K562 (cell line): Measurements from ENCODE around the gene TF. TPM values are rescaled to one million over a fixed set of nuclear protein-coding genes. Genes with fewer than 3 reads are reported as not detected.

Experiments used
- ATAC-seq: fragments of 200-7000 bp; cut with Tn5 transposase; 3 replicates; pipeline ENCODE4 v1.9.1; 2020; ENCODE audit warnings: moderate library complexity
- BruUV-seq: library from RNA; stranded (reverse); fragments of 400-500 nt; replicated peaks from 2 replicates; lab custom pipeline; 2021; lab: Mats Ljungman, UMichigan
- CTCF ChIA-PET: fragments of 300-600 bp; formaldehyde crosslinking; extraction: SDS; loops from one replicate; lab custom pipeline; 2021; ENCODE audit warnings: low intra/inter-chr PET ratio; lab: Yijun Ruan, JAX
- POLR2A ChIA-PET: fragments of 300-600, 350-650 bp; sonication (Branson Sonifier 250); formaldehyde crosslinking; extraction: SDS; loops from one replicate; lab custom pipeline; 2021; ENCODE audit warnings: antibody characterized with exemption, inconsistent platforms; lab: Yijun Ruan, JAX
- DNase-seq, 4 experiments: peaks; one replicate each; pipeline versions ENCODE4 v3.0.0 to v3.0.0-alpha.2; 2011 to 2018; ENCODE audit warnings: low spot score in 3 of 4, mixed read lengths in 3 of 4; ENCODE audit errors: extremely low read depth in 1 of 4
- FAIRE-seq: peaks from 2 replicates; lab custom pipeline; 2011; peaks lifted over from hg19 to GRCh38; lab: Jason Lieb, UNC
- H2AFZ ChIP-seq: 2 replicates; pipeline ENCODE4 v1.6.0; 2011; ENCODE audit warnings: low read depth, low read length, control low read depth, inconsistent platforms
- H3K27ac ChIP-seq: fragments of 200-600 bp; 3 replicates; pipeline ENCODE4 v1.8.0; 2011; ENCODE audit warnings: low read depth, mild to moderate bottlenecking, control low read depth, inconsistent platforms, low read length, moderate library complexity, mixed read lengths; ENCODE audit errors: extremely low read depth
- H3K27me3 ChIP-seq, 2 experiments: fragments of 300-600 bp in 1 of 2; 2 replicates in 1 of 2; 3 replicates in 1 of 2; pipeline versions ENCODE4 v1.6.0 to v1.8.0; 2011; ENCODE audit warnings: inconsistent platforms in 2 of 2, low read length in 2 of 2, mild to moderate bottlenecking in 1 of 2, mixed read lengths in 1 of 2, moderate library complexity in 1 of 2; ENCODE audit not compliant: control insufficient read depth in 2 of 2, insufficient read depth in 2 of 2
- H3K36me3 ChIP-seq: fragments of 300-600 bp; 3 replicates; pipeline ENCODE4 v1.8.0; 2011; ENCODE audit warnings: mild to moderate bottlenecking, low read length, inconsistent platforms; ENCODE audit not compliant: control insufficient read depth, insufficient read depth
- H3K4me1 ChIP-seq, 2 experiments: fragments of 200-600 bp in 1 of 2; replicated peaks in 1 of 2; 2 replicates in 1 of 2; 3 replicates in 1 of 2; pipeline versions ENCODE4 v1.5.1 to v1.8.0; 2011; ENCODE audit warnings: inconsistent platforms in 2 of 2, low read length in 2 of 2, mild to moderate bottlenecking in 1 of 2, mixed read lengths in 1 of 2, moderate library complexity in 1 of 2; ENCODE audit not compliant: control insufficient read depth in 2 of 2, insufficient read depth in 2 of 2
- H3K4me2 ChIP-seq: 2 replicates; pipeline ENCODE4 v1.6.1; 2011; ENCODE audit warnings: low read length, control low read depth, inconsistent platforms, mixed read lengths; ENCODE audit not compliant: insufficient read depth
- H3K4me3 ChIP-seq: fragments of 200-600 bp; sonication (generic), shearing (Covaris generic); 2 replicates; pipeline ENCODE4 v1.5.1; 2016; ENCODE audit warnings: control low read depth, inconsistent platforms
- H3K79me2 ChIP-seq: fragments of 200-600 bp; 3 replicates; pipeline ENCODE4 v1.8.0; 2011; ENCODE audit warnings: low read length, inconsistent platforms; ENCODE audit not compliant: control insufficient read depth, insufficient read depth
- H3K9ac ChIP-seq, 2 experiments: 2 replicates each; pipeline versions ENCODE4 v1.6.0 to v1.6.1; 2011; ENCODE audit warnings: low read depth in 2 of 2, low read length in 2 of 2, control low read depth in 1 of 2, inconsistent platforms in 1 of 2, mild to moderate bottlenecking in 1 of 2, mixed read lengths in 1 of 2; ENCODE audit not compliant: insufficient read depth in 1 of 2
- H3K9me1 ChIP-seq: one replicate; pipeline ENCODE4 v1.6.0; 2011; ENCODE audit warnings: inconsistent platforms, mild to moderate bottlenecking, low read length, moderate library complexity; ENCODE audit not compliant: control insufficient read depth, insufficient read depth
- H3K9me3 ChIP-seq: replicated peaks from 2 replicates; pipeline ENCODE4 v1.5.1; 2011; ENCODE audit warnings: low read depth, low read length, inconsistent platforms; ENCODE audit not compliant: control insufficient read depth, insufficient read depth
- H4K20me1 ChIP-seq: replicated peaks from 2 replicates; pipeline ENCODE4 v1.6.1; 2011; ENCODE audit warnings: low read length, inconsistent platforms, mixed read lengths; ENCODE audit not compliant: control insufficient read depth, insufficient read depth
- CEBPZ ChIP-seq: fragments of 150-350 bp; IDR thresholded peaks from 2 replicates; pipeline ENCODE4 v1.6.1; 2014; ENCODE audit warnings: low read depth, mild to moderate bottlenecking, low read length, borderline replicate concordance
- HMBOX1 ChIP-seq: sonication (generic); IDR thresholded peaks from 2 replicates; pipeline ENCODE4 v1.6.1; 2016
- YY1 ChIP-seq, 3 experiments: IDR thresholded peaks; 2 replicates each; pipeline ENCODE4 v1.6.1; 2011; ENCODE audit warnings: low read length in 2 of 3, mild to moderate bottlenecking in 2 of 3, moderate library complexity in 2 of 3, borderline replicate concordance in 1 of 3, control low read depth in 1 of 3, low read depth in 1 of 3; ENCODE audit not compliant: insufficient read depth in 3 of 3, insufficient replicate concordance in 2 of 3, control insufficient read depth in 1 of 3, insufficient read length in 1 of 3; ENCODE audit errors: extremely low read depth in 1 of 3
- ZNF232 ChIP-seq: sonication (generic); formaldehyde crosslinking; IDR thresholded peaks from 2 replicates; pipeline ENCODE4 v1.8.0; 2022; ENCODE audit warnings: mild to moderate bottlenecking, missing genetic modification reagents
- WGBS: fragments of 100-300 bp; shearing (Covaris generic); methylation state at CpG from one replicate; pipeline ENCODE4 v1.1.6; 2016; ENCODE audit warnings: low coverage, mixed read lengths; ENCODE audit not compliant: insufficient coverage; ENCODE audit errors: missing lambda C conversion rate; 5-methylcytosine and 5-hydroxymethylcytosine counted together
- in situ Hi-C: fragments of 300-500 bp; cut with MboI; formaldehyde crosslinking; loops from 4 replicates; pipeline ENCODE4 v1.15.0; 2018; ENCODE audit warnings: inconsistent platforms, mixed read lengths
- intact Hi-C: fragments of 100-400 bp; cut with micrococcal nuclease; formaldehyde crosslinking; loops from 2 replicates; pipeline ENCODE4 v1.14.2; 2022
- polyA plus RNA-seq, 8 experiments: library from polyadenylated mRNA; depleted of rRNA in 4 of 8; stranded (reverse) in 5 of 8; unstranded in 3 of 8; fragments of >200 nt; fragmentation: Nextera tagmentation in 2 of 8; fragmentation: Illumina TruSeq in 1 of 8; extraction: Ambion mirVana in 2 of 8; extraction: Trizol in 1 of 8; gene quantifications; 2 replicates each; pipeline versions ENCODE4 v1.2.1 to v1.2.3, GENCODE V29; 2011 to 2014; ENCODE audit warnings: inconsistent platforms in 1 of 8, missing spikeins in 1 of 8
- total RNA-seq, 7 experiments: library from RNA; depleted of rRNA in 6 of 7; stranded (reverse); fragments of >200 nt in 6 of 7; fragmentation: Illumina TruSeq in 2 of 7; extraction: Trizol in 2 of 7; gene quantifications; 2 replicates each; pipeline versions ENCODE4 v1.2.1 to v1.2.3, GENCODE V29; 2011 to 2021; ENCODE audit warnings: low replicate concordance in 1 of 7

Gene TF
- total and polyA plus RNA-seq, 9 of the 15 experiments (the other 6 are each of a cell fraction or from before 2014, with no cell fraction given), result 0.09 to 9.2 (median 3.1) TPM

- peak; percentile 63; the same call in 1 of the 2 replicates for TF ChIP-seq CEBPZ
- TF ChIP-seq ZNF232 (CRISPR knock-in tag), result no peak
These were observed 46.1 kb downstream of the TF start (continued) for GRCh38 chr3:133792171-133792763.

GRCh38 chr3:133797396-133798105 is 51.4 kb downstream of the TF start:
- no peak for TF ChIP-seq YY1 (IDR thresholded peaks at IDR 0.05; ENCODE audit: borderline replicate concordance in 1 of 3, control insufficient read depth in 1 of 3, extremely low read depth in 1 of 3, insufficient read depth in 3 of 3, insufficient read length in 1 of 3, insufficient replicate concordance in 2 of 3, low read depth in 1 of 3, low read length in 2 of 3)
- TF ChIP-seq HMBOX1, result 0 out of 2 replicates have a peak, but pooled peaks have one; percentile 28
- CTCF ChIA-PET, result no interaction called here
- Histone ChIP-seq H3K4me3 (no peak overlapping the region), H3K36me3 (no peaks in the 10 kb centered on the region), H3K9ac (no peak overlapping the region), H3K4me1 (no peaks in the 10 kb centered on the region; a peak in 1 of 5 replicates), H3K9me3 (no peaks in the 10 kb centered on the region), H3K27ac (no peak overlapping the region), H3K9me1 (no peaks in the 10 kb centered on the region), H3K27me3 (no peaks in the 10 kb centered on the region), H3K79me2 (no peaks in the 10 kb centered on the region), H4K20me1 (no peaks in the 10 kb centered on the region), H3K4me2 (no peak overlapping the region), H2AFZ (no peak overlapping the region)
- FAIRE-seq (no peak), ATAC-seq (no peak), DNase-seq (no peak)
- in situ Hi-C loops, result no loop called here
- intact Hi-C loops, result no loop called here
- WGBS, result 4% methylated on average over 3 of the region's 3 CpGs
- BruUV-seq, result no TSS peak
- POLR2A ChIA-PET, result no interaction called here
